Endothelial cell (in vitro differentiated cells): Measurements from ENCODE around the gene PHLDB2. TPM values are rescaled to one million over a fixed set of nuclear protein-coding genes. Genes with fewer than 3 reads are reported as not detected.

Experiments
- DNase-seq: peaks from one replicate; pipeline ENCODE4 v3.0.0; 2021; ENCODE audit warnings: low spot score
- H3K27ac Mint-ChIP-seq: one replicate; pipeline ENCODE4 v1.8.0; 2021; ENCODE audit warnings: mixed read lengths, inconsistent platforms; ENCODE audit not compliant: unreplicated experiment
- H3K27me3 Mint-ChIP-seq: one replicate; pipeline ENCODE4 v1.8.0; 2021; ENCODE audit warnings: mild to moderate bottlenecking, moderate library complexity, mixed read lengths, inconsistent platforms; ENCODE audit not compliant: unreplicated experiment
- H3K36me3 Mint-ChIP-seq: one replicate; pipeline ENCODE4 v1.8.0; 2021; ENCODE audit warnings: mild to moderate bottlenecking, low read depth, mixed read lengths, inconsistent platforms; ENCODE audit not compliant: unreplicated experiment
- H3K4me1 Mint-ChIP-seq: one replicate; pipeline ENCODE4 v1.8.0; 2021; ENCODE audit warnings: mild to moderate bottlenecking, mixed read lengths, inconsistent platforms; ENCODE audit not compliant: unreplicated experiment
- H3K4me3 Mint-ChIP-seq: one replicate; pipeline ENCODE4 v1.8.0; 2021; ENCODE audit warnings: mild to moderate bottlenecking, mixed read lengths, inconsistent platforms; ENCODE audit not compliant: unreplicated experiment
- H3K9me3 Mint-ChIP-seq: one replicate; pipeline ENCODE4 v1.8.0; 2021; ENCODE audit warnings: mixed read lengths, inconsistent platforms; ENCODE audit not compliant: unreplicated experiment
- total RNA-seq: library from RNA; stranded (reverse); fragmentation: NEBNext Ultra II Directional; extraction: Animal tissue kit (Norgen Biotek cat#: 25700); gene quantifications from one replicate; pipeline ENCODE4 v1.2.1, GENCODE V29; 2021; ENCODE audit not compliant: unreplicated experiment
- TF ChIP-seq, protein P1 (sequence below): fragments of 200-600 bp; sonication (generic); IDR thresholded peaks from one replicate; pipeline ENCODE4 v1.5.0; 2021; ENCODE audit warnings: antibody characterized with exemption; ENCODE audit not compliant: unreplicated experiment

The PHLDB2 gene
- total RNA-seq, 1 donor from 2014 or later, result 47.8 TPM

DNA sequence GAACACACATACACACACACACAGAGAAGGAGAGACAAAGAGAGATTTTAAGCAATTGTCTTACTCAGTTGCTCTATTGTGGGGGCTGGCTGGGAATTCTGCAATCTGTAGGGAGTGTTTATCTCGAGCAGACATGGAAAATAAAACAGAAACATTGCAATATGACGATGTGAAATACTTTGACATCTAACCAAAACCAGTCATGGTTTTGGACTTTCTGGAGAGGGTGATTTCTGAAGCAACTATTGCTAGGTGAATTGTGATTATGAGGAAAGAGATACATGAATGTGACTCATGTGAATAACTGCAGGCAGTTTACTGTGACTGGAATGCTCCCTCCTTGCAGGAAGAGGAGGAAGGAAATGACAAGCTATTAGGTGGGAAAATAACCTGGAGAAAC is 12.3 kb upstream of the PHLDB2 start:
- Mint-ChIP-seq H3K27ac (peak overlapping the region; percentile 85), H3K4me3 (no peak overlapping the region), H3K9me3 (no peaks in the 10 kb centered on the region), H3K4me1 (peaks cover 34% of the 10 kb centered on the region), H3K27me3 (peaks cover 4% of the 10 kb centered on the region), H3K36me3 (no peaks in the 10 kb centered on the region)
- TF ChIP-seq, protein P1, sequence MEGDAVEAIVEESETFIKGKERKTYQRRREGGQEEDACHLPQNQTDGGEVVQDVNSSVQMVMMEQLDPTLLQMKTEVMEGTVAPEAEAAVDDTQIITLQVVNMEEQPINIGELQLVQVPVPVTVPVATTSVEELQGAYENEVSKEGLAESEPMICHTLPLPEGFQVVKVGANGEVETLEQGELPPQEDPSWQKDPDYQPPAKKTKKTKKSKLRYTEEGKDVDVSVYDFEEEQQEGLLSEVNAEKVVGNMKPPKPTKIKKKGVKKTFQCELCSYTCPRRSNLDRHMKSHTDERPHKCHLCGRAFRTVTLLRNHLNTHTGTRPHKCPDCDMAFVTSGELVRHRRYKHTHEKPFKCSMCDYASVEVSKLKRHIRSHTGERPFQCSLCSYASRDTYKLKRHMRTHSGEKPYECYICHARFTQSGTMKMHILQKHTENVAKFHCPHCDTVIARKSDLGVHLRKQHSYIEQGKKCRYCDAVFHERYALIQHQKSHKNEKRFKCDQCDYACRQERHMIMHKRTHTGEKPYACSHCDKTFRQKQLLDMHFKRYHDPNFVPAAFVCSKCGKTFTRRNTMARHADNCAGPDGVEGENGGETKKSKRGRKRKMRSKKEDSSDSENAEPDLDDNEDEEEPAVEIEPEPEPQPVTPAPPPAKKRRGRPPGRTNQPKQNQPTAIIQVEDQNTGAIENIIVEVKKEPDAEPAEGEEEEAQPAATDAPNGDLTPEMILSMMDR, result no peak
- no peak for DNase-seq

DNA sequence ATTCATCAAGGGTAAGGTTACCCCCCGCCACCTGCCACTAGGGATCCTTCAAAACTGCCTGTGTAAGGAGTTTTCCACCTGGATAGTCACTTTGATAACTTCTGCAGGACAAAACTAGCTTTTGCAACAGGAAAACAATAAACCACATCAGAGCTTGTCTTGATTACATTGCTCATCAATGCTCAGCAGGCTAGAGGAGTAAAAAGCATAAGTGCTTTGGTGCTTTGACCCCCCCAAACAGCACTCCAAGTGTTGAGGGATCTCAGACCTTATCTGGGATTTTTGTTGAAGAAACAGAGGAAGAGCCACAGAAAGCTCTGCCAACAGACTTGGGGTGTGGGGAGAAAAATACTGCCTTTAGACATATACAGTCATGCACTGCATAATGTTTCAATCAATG is 10.8 kb upstream of the PHLDB2 start:
- peaks cover 7% of the 10 kb centered on the region for H3K27me3 Mint-ChIP-seq
- peaks cover 43% of the 10 kb centered on the region for H3K4me1 Mint-ChIP-seq
- H3K9me3 Mint-ChIP-seq, result no peaks in the 10 kb centered on the region
- no peak overlapping the region for H3K4me3 Mint-ChIP-seq
- TF ChIP-seq, protein P1, result no peak
- H3K36me3 Mint-ChIP-seq, result no peaks in the 10 kb centered on the region
- H3K27ac Mint-ChIP-seq, result no peak overlapping the region
- DNase-seq, result no peak

DNA sequence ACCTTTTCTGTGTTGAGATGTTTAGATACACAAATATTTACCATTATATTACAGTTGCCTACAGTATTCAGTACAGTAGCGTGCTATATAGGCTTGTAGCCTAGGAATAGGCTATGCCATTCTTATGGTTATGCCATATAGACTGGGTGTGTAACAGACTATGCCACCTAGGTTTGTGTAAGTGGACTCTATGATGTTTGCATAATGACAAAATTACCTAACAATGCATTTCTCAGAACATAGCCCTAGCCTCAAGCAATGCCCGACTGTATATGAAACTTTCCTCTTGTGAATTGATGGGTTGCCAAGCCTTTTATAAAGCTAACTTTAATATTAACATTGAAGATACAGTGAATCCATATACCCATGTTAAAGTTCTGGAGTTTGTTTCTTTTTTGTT is 10.3 kb upstream of the PHLDB2 start:
- no peaks in the 10 kb centered on the region for H3K36me3 Mint-ChIP-seq
- peaks cover 7% of the 10 kb centered on the region for H3K27me3 Mint-ChIP-seq
- no peak for DNase-seq
- peaks cover 47% of the 10 kb centered on the region for H3K4me1 Mint-ChIP-seq
- TF ChIP-seq, protein P1, result no peak
- H3K9me3 Mint-ChIP-seq, result no peaks in the 10 kb centered on the region
- H3K27ac Mint-ChIP-seq, result no peak overlapping the region
- no peak overlapping the region for H3K4me3 Mint-ChIP-seq

DNA sequence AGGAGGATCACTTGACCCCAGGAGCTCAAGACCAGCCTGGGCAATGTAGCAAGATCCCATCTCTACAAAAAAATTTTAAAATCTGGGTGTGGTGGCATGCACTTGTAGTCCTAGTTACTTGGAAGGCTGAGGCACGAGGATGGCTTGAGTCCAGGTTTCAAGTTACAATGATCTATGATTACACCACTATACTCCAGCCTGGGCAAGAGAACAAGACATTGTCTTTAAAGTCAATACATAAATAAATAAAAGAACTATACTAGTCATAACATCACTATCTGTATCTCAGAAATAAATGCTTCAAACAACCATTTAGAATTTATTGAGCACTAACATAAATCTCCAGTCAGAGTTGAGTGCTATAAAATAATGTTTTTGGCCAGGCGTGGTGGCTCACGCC is 8.5 kb upstream of the PHLDB2 start:
- TF ChIP-seq, protein P1, result no peak
- H3K27me3 Mint-ChIP-seq, result peaks cover 7% of the 10 kb centered on the region
- H3K27ac Mint-ChIP-seq, result peak overlapping the region; percentile 61
- no peak overlapping the region for H3K4me3 Mint-ChIP-seq
- no peak for DNase-seq
- H3K36me3 Mint-ChIP-seq, result no peaks in the 10 kb centered on the region
- peaks cover 55% of the 10 kb centered on the region for H3K4me1 Mint-ChIP-seq
- H3K9me3 Mint-ChIP-seq, result no peaks in the 10 kb centered on the region

DNA sequence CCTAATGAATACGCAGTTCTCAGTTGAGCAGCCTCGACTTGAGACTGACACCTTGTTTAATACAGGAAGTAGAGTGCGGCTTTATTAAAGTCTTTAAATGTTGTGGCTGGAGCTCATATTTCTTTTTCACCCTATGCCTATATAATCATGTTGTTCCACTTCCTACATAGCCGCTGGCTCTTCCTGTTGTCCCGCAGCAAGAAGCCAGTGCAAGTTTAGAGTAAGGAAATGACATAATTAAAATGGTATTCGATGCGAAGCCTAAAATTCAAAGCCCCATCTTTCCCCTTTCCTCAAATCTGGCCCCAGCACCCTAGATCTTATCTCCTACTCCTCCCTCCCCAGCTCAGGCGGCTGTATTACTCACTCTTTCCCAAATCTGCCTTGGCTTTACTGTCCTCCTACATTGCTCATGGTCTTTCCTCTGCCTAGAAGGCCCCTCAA is 7.5 kb upstream of the PHLDB2 start:
- peaks cover 7% of the 10 kb centered on the region for H3K27me3 Mint-ChIP-seq
- TF ChIP-seq, protein P1, result no peak
- DNase-seq, result no peak
- peaks cover 49% of the 10 kb centered on the region for H3K4me1 Mint-ChIP-seq
- H3K27ac Mint-ChIP-seq, result peak overlapping the region; percentile 95
- H3K4me3 Mint-ChIP-seq, result no peak overlapping the region
- no peaks in the 10 kb centered on the region for H3K9me3 Mint-ChIP-seq
- no peaks in the 10 kb centered on the region for H3K36me3 Mint-ChIP-seq
